Measurements from ENCODE around the gene RAP1GAP. TPM values are rescaled to one million over a fixed set of nuclear protein-coding genes. Genes with fewer than 3 reads are reported as not detected.

The RAP1GAP gene
- total RNA-seq, 2 experiments from 2014 or later = 1.3 to 1.6 TPM

DNA sequence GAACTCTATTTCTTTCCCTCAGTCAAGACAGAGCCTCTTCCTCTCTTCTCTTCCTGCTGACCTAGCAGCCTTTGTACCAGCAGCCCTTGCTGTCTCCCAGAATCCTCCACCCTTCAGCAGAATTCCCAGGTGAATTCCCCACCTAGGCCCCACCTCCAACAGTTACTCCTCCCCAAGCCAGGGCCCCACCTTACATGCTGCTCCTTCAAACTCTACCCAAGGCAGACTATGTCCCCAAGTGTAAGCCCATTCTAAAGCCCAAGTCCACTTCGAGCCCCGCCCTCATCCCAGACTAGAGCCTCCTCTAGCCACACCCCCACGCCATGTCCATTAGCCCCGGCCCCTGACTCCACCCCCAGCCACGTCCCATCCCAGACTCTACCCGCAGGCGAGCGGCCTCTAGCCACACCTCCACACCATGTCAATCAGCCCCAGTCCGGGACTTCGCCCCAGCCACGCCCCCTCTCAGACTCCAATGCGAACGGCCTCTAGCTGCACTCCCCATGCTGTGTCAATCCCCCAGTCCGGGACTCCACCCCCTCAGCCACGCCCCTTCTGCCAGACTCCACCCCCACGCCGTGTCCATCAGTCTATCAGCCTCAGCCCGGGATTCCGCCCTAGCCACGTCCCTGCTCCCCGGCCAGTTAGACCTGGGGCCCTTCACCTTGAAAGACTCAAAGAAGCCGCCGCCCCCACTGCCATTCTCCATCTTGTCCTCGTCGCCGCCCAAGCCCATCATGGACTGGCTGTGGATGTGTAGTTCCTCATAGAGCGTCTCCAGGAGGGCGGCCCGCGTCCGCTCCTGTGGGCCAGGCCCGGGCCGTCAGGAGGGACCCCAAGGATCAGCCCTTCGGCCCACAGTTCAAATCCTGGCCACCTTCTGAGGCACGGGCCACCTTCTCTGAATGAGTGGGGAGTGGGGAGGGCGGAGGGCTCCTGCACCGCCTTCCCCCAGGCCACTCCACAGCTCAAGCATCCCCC is 61.3 kb downstream of the RAP1GAP start:
- no peak overlapping the region for H3K27ac Mint-ChIP-seq

GRCh38 chr1:21605964-21606705 is 63.0 kb downstream of the RAP1GAP start:
- TF ChIP-seq, protein P1, sequence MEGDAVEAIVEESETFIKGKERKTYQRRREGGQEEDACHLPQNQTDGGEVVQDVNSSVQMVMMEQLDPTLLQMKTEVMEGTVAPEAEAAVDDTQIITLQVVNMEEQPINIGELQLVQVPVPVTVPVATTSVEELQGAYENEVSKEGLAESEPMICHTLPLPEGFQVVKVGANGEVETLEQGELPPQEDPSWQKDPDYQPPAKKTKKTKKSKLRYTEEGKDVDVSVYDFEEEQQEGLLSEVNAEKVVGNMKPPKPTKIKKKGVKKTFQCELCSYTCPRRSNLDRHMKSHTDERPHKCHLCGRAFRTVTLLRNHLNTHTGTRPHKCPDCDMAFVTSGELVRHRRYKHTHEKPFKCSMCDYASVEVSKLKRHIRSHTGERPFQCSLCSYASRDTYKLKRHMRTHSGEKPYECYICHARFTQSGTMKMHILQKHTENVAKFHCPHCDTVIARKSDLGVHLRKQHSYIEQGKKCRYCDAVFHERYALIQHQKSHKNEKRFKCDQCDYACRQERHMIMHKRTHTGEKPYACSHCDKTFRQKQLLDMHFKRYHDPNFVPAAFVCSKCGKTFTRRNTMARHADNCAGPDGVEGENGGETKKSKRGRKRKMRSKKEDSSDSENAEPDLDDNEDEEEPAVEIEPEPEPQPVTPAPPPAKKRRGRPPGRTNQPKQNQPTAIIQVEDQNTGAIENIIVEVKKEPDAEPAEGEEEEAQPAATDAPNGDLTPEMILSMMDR (IDR thresholded peaks at IDR 0.05) = no peak
- DNase-seq (no peak), ATAC-seq (no peak)
- CTCF ChIA-PET = no interaction called here
- no peak overlapping the region for H3K27ac Mint-ChIP-seq
- POLR2A ChIA-PET = no interaction called here
- intact Hi-C loops (cut with micrococcal nuclease) = no loop called here
- H3K4me3 Mint-ChIP-seq = no peak overlapping the region
- peaks cover 13% of the 10 kb centered on the region for H3K27me3 Mint-ChIP-seq
- H3K36me3 Mint-ChIP-seq (ENCODE audit: low read depth) = no peaks in the 10 kb centered on the region
- peaks cover 8% of the 10 kb centered on the region for H3K4me1 Mint-ChIP-seq (ENCODE audit: low read depth)
- no peaks in the 10 kb centered on the region for H3K9me3 Mint-ChIP-seq

More for the DNA sequence above, 61.3 kb downstream of the RAP1GAP start:
- H3K27me3 Mint-ChIP-seq = peaks cover 13% of the 10 kb centered on the region
- H3K4me1 Mint-ChIP-seq (ENCODE audit: low read depth) = peaks cover 8% of the 10 kb centered on the region
- ATAC-seq = peak; percentile 95
- ChIA-PET POLR2A (no interaction called here), CTCF (no interaction called here)
- peak overlapping the region; percentile 18 for H3K4me3 Mint-ChIP-seq
- peak; percentile 82 for DNase-seq
- TF ChIP-seq, protein P1 (IDR thresholded peaks at IDR 0.05) = no peak
- H3K36me3 Mint-ChIP-seq (ENCODE audit: low read depth) = no peaks in the 10 kb centered on the region
- intact Hi-C loops (cut with micrococcal nuclease) = no loop called here
- no peaks in the 10 kb centered on the region for H3K9me3 Mint-ChIP-seq

DNA sequence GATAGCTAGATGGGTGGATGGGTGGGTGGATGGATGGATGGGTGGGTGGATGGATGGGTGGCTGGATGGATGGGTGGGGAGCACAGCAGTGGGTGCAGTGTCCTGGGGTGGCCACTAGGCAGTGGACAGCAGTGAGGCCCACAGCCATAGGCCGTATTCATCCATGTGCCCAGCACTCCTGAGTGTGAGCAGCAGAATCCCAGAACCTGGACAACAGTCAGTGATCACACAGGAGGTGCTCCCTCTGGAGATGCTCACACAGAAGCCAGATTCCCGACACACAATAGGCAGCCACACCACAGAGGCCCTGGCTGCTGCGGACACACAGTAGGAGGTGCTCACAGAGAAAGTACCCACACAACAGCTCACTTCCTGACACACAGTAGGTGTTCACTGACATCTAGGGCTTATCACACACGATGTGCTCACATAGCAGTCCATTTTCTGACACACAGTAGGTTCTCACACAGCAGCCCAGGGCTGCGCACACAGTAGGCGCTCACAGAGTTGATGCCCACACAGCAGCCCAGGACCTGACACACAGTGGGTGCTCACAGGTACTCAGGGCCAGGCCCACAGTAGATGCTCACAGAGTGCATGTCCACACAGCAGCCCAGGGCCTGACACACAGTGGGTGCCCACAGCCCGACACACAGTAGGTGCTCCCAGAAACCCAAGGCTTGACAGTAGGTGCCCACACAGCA is 64.0 kb downstream of the RAP1GAP start:
- Mint-ChIP-seq H3K4me3 (no peak overlapping the region), H3K27me3 (peaks cover 13% of the 10 kb centered on the region), H3K36me3 (ENCODE audit: low read depth) (no peaks in the 10 kb centered on the region), H3K27ac (no peak overlapping the region), H3K9me3 (no peaks in the 10 kb centered on the region), H3K4me1 (ENCODE audit: low read depth) (peaks cover 8% of the 10 kb centered on the region)
- POLR2A ChIA-PET = no interaction called here
- TF ChIP-seq, protein P1 (IDR thresholded peaks at IDR 0.05) = no peak
- DNase-seq = no peak
- no peak for ATAC-seq
- CTCF ChIA-PET = no interaction called here
- intact Hi-C loops (cut with micrococcal nuclease) = no loop called here

DNA sequence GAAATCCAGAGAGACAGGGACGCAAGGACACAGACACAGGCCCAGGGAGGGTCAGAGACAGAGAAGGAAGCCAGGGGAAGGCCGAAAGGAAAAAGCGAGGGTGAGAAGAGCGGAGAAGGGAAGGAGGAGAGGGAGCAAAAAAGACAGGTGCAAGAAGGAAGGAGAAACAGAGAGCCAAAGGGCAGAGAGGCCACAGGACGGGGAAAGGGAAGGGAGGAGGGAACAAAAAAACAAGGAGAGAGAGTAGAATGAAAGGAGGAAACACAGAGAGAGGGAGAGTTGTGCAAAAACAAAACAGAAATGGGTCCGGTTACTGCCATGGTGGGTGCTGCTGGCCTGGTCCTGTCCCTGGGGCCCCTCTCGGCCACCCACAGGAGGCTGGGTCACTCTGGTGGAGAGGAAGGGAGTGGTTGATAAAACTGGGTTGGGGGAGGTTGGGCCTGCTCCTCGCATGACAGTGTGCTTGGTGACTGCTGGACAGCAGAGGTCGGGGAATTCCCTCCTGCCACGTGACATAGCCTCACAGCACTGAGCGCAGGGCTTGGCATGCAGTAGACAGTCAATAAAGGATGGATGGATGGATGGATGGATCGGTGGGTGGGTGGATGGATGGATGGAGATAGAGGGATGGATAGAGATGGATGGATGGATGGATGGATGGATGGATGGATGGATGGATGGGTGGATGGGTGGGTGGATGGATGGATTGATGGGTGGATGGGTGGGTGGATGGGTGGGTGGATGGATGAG is 64.8 kb downstream of the RAP1GAP start:
- POLR2A ChIA-PET = no interaction called here
- CTCF ChIA-PET = no interaction called here
- Mint-ChIP-seq H3K27ac (no peak overlapping the region), H3K4me1 (ENCODE audit: low read depth) (peaks cover 8% of the 10 kb centered on the region), H3K9me3 (no peaks in the 10 kb centered on the region), H3K27me3 (peaks cover 11% of the 10 kb centered on the region), H3K4me3 (no peak overlapping the region), H3K36me3 (ENCODE audit: low read depth) (no peaks in the 10 kb centered on the region)
- TF ChIP-seq, protein P1 (IDR thresholded peaks at IDR 0.05) = no peak
- no peak for DNase-seq
- intact Hi-C loops (cut with micrococcal nuclease) = no loop called here
- ATAC-seq = no peak

Measured in activated CD8-positive, alpha-beta T cell treated with anti-CD3 and anti-CD28 coated beads for 36 hours (primary cell).